ENCODE data around the gene FKRP.

DNA sequence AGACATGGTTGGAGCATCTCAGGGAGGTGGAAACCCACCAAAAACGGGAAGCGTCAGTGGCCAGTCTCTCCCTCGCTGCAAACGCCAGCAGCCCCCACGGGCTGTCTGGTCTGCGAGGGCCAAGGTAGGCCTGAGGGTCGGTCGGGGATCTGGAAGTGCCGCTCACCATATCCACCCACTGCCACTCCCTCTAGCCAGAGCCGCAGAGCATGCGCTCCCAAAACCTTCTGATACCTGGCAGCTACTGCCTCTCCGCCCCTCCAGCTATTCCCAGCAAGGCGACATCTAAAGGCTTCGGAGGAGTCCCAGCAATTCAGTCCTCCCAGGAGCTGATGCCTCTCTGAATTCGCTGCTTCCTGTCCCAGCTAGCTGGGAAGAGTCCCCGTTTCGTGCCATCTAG is 4.4 kb upstream of the FKRP start:
- TF ChIP-seq, protein P1, sequence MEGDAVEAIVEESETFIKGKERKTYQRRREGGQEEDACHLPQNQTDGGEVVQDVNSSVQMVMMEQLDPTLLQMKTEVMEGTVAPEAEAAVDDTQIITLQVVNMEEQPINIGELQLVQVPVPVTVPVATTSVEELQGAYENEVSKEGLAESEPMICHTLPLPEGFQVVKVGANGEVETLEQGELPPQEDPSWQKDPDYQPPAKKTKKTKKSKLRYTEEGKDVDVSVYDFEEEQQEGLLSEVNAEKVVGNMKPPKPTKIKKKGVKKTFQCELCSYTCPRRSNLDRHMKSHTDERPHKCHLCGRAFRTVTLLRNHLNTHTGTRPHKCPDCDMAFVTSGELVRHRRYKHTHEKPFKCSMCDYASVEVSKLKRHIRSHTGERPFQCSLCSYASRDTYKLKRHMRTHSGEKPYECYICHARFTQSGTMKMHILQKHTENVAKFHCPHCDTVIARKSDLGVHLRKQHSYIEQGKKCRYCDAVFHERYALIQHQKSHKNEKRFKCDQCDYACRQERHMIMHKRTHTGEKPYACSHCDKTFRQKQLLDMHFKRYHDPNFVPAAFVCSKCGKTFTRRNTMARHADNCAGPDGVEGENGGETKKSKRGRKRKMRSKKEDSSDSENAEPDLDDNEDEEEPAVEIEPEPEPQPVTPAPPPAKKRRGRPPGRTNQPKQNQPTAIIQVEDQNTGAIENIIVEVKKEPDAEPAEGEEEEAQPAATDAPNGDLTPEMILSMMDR (IDR thresholded peaks at IDR 0.05 in 2 of 3, conservative IDR thresholded peaks at IDR 0.05 in 1 of 3; ENCODE audit: borderline replicate concordance in 1 of 3, insufficient read depth in 1 of 3, low read depth in 2 of 3, low read length in 2 of 3): no peak
- no peak for TF ChIP-seq SIN3A (IDR thresholded peaks at IDR 0.05; ENCODE audit: low read depth)
